HepG2 (cell line): ENCODE measurements around the gene TEF. TPM values are rescaled to one million over a fixed set of nuclear protein-coding genes. Genes with fewer than 3 reads are reported as not detected.

ENCODE experiments used
- ASH2L ChIP-seq: fragments of 300-600, 200-600 bp; sonication (generic); IDR thresholded peaks from 2 replicates; pipeline ENCODE4 v1.7.0; 2017; ENCODE audit warnings: low read depth, mild to moderate bottlenecking, moderate library complexity, mixed read lengths, low read length; ENCODE audit not compliant: insufficient read length
- DNMT1 ChIP-seq: sonication (generic); formaldehyde crosslinking; IDR thresholded peaks from 2 replicates; pipeline ENCODE4 v1.5.1; 2020; ENCODE audit warnings: mild to moderate bottlenecking, missing genetic modification reagents
- FLYWCH1 ChIP-seq: sonication (generic); formaldehyde crosslinking; IDR thresholded peaks from 2 replicates; pipeline ENCODE4 v1.8.1; 2023; ENCODE audit warnings: mild to moderate bottlenecking, missing genetic modification reagents
- GZF1 ChIP-seq: sonication (generic); formaldehyde crosslinking; IDR thresholded peaks from 2 replicates; pipeline ENCODE4 v1.5.1; 2020; ENCODE audit warnings: mild to moderate bottlenecking, missing genetic modification reagents
- HIVEP1 ChIP-seq: sonication (generic); formaldehyde crosslinking; IDR thresholded peaks from 2 replicates; pipeline ENCODE4 v1.4.0; 2020; ENCODE audit warnings: mild to moderate bottlenecking, missing genetic modification reagents
- KAT8 ChIP-seq: IDR thresholded peaks from 2 replicates; pipeline ENCODE4 v1.6.1; 2016; ENCODE audit warnings: missing genetic modification reagents, missing compliant biosample characterization
- MED8 ChIP-seq: sonication (generic); formaldehyde crosslinking; IDR thresholded peaks from 2 replicates; pipeline ENCODE4 v1.8.1; 2023; ENCODE audit warnings: mild to moderate bottlenecking, missing genetic modification reagents; ENCODE audit not compliant: insufficient replicate concordance
- MEIS2 ChIP-seq: sonication (generic); formaldehyde crosslinking; IDR thresholded peaks from 2 replicates; pipeline ENCODE4 v1.9.0; 2021; ENCODE audit warnings: mild to moderate bottlenecking, missing genetic modification reagents
- NR2C2 ChIP-seq: sonication (generic); formaldehyde crosslinking; IDR thresholded peaks from 2 replicates; pipeline ENCODE4 v1.4.0; 2020; ENCODE audit warnings: missing genetic modification reagents, mild to moderate bottlenecking, moderate library complexity, borderline replicate concordance
- PHF21A ChIP-seq: sonication (generic); formaldehyde crosslinking; IDR thresholded peaks from 2 replicates; pipeline ENCODE4 v1.5.0; 2020; ENCODE audit warnings: mild to moderate bottlenecking, missing genetic modification reagents
- SMAD3 ChIP-seq: sonication (generic); formaldehyde crosslinking; IDR thresholded peaks from 2 replicates; pipeline ENCODE4 v1.4.0; 2020; ENCODE audit warnings: missing genetic modification reagents
- ZFP37 ChIP-seq: sonication (generic); formaldehyde crosslinking; IDR thresholded peaks from 2 replicates; pipeline ENCODE4 v1.4.0; 2020; ENCODE audit warnings: missing genetic modification reagents, borderline replicate concordance
- ZNF101 ChIP-seq: sonication (generic); formaldehyde crosslinking; IDR thresholded peaks from 2 replicates; pipeline ENCODE4 v1.4.0; 2020; ENCODE audit warnings: mild to moderate bottlenecking, low read depth, missing genetic modification reagents, borderline replicate concordance
- ZNF235 ChIP-seq: sonication (generic); formaldehyde crosslinking; IDR thresholded peaks from 2 replicates; pipeline ENCODE4 v1.8.1; 2023; ENCODE audit warnings: mild to moderate bottlenecking, missing genetic modification reagents, borderline replicate concordance
- ZNF281 ChIP-seq: sonication (generic); formaldehyde crosslinking; IDR thresholded peaks from 2 replicates; pipeline ENCODE4 v1.4.0; 2020; ENCODE audit warnings: missing genetic modification reagents, borderline replicate concordance
- ZNF407 ChIP-seq: sonication (generic); formaldehyde crosslinking; IDR thresholded peaks from one replicate; pipeline ENCODE4 v1.5.1; 2020; ENCODE audit warnings: mild to moderate bottlenecking, missing genetic modification reagents; ENCODE audit errors: not compliant biosample characterization
- ZNF605 ChIP-seq: sonication (generic); formaldehyde crosslinking; IDR thresholded peaks from 2 replicates; pipeline ENCODE4 v1.8.0; 2022; ENCODE audit warnings: mild to moderate bottlenecking, missing genetic modification reagents
- ZNF619 ChIP-seq: sonication (generic); formaldehyde crosslinking; IDR thresholded peaks from 2 replicates; pipeline ENCODE4 v1.4.0; 2020; ENCODE audit warnings: mild to moderate bottlenecking, missing genetic modification reagents
- polyA plus RNA-seq, 8 experiments: library from polyadenylated mRNA; depleted of rRNA in 3 of 8; stranded (reverse) in 7 of 8; unstranded in 1 of 8; fragments of >200 nt; fragmentation: Illumina TruSeq in 4 of 8; extraction: Trizol in 4 of 8; gene quantifications; 2 replicates each; pipeline versions ENCODE4 v1.2.1 to v1.2.3, GENCODE V29; 2011 to 2016; ENCODE audit warnings: low read depth in 4 of 8, missing spikeins in 1 of 8, mixed read lengths in 1 of 8; ENCODE audit not compliant: insufficient read depth in 1 of 8
- total RNA-seq, 5 experiments: library from RNA; depleted of rRNA; stranded (reverse); fragments of >200 nt; fragmentation: Illumina TruSeq; extraction: Trizol; gene quantifications; 2 replicates each; pipeline ENCODE4 v1.2.3, GENCODE V29; 2016; ENCODE audit warnings: low read depth in 1 of 5

TEF gene
- total and polyA plus RNA-seq, 2 of the 13 experiments (the other 11 are each of a cell fraction or from before 2014, with no cell fraction given): 7.6 to 11.2 TPM

- TF ChIP-seq ZNF407 (CRISPR knock-in tag) (no peak), ZNF101 (CRISPR knock-in tag) (peak; percentile 85; the same call in 1 of the 2 replicates), ASH2L (peak; percentile 55), KAT8 (CRISPR knock-in tag) (peak; percentile 94), FLYWCH1 (CRISPR knock-in tag) (peak; percentile 95), ZFP37 (peak; percentile 85; the same call in 1 of the 2 replicates), SMAD3 (CRISPR knock-in tag) (peak; percentile 96), ZNF619 (CRISPR knock-in tag) (no peak; the same call in 1 of the 2 replicates), ZNF605 (CRISPR knock-in tag) (peak; percentile 98), NR2C2 (CRISPR knock-in tag) (peak; percentile 85), MED8 (CRISPR knock-in tag) (peak; percentile 89), HIVEP1 (peak; percentile 88), ZNF281 (CRISPR knock-in tag) (peak; percentile 91), PHF21A (CRISPR knock-in tag) (peak; percentile 95), GZF1 (CRISPR knock-in tag) (peak; percentile 84; the same call in 1 of the 2 replicates), ZNF235 (CRISPR knock-in tag) (no peak), DNMT1 (CRISPR knock-in tag) (peak; percentile 94), MEIS2 (CRISPR knock-in tag) (peak; percentile 95)
Measured at GRCh38 chr22:41446639-41447434, 65.1 kb downstream of the TEF start, which contains the start of gene TOB2 (continued).
